Measurements from ENCODE around the gene NEK10. TPM values are rescaled to one million over a fixed set of nuclear protein-coding genes. Genes with fewer than 3 reads are reported as not detected.

NEK10 gene
- total RNA-seq, 4 donors from 2014 or later = 1.6 to 2.6 (median 2.0) TPM

Small RNA genes lying within 50 kb of the gene (small RNA-seq; reads per million reads assigned to genes)
- gene MINOS1P3 = not detected
- gene RNU6-342P = not detected

Other genes with a start within 250 kb of the NEK10 start
- gene SLC4A7, start 115.0 kb upstream of the NEK10 start, total RNA-seq = 10 to 100 TPM; 22.0 to 47.6 (median 32.3) TPM

Measured in thyroid gland (tissue), 4 donors.